Activated T-cell treated with anti-CD3 and anti-CD28 coated beads, Interleukin-2, amount 50 U/mL, for 4 hours (primary cell): ENCODE measurements around the gene SECISBP2. TPM values are rescaled to one million over a fixed set of nuclear protein-coding genes. Genes with fewer than 3 reads are reported as not detected.
"Not testable (repeated sequence)": the region's sequence is repeated elsewhere in the genome, so short reads cannot be mapped to it uniquely, and the experiment has no call there.

ENCODE experiments used
- ATAC-seq, 2 donors: fragments of 200-7000 bp; cut with Tn5 transposase; one replicate each; pipeline ENCODE4 v1.10.0; 2021
- DNase-seq: peaks from one replicate; pipeline ENCODE4 v3.0.0-alpha.2; 2020
- H3K27me3 Mint-ChIP-seq: one replicate; pipeline ENCODE4 v1.8.0; 2021; ENCODE audit warnings: low read depth, mixed read lengths
- H3K36me3 Mint-ChIP-seq: one replicate; pipeline ENCODE4 v1.8.0; 2022; ENCODE audit warnings: mixed read lengths; ENCODE audit not compliant: insufficient read depth
- H3K4me1 Mint-ChIP-seq: one replicate; pipeline ENCODE4 v1.8.0; 2021; ENCODE audit warnings: low read depth, mixed read lengths
- H3K4me3 Mint-ChIP-seq: one replicate; pipeline ENCODE4 v1.8.0; 2021; ENCODE audit warnings: mild to moderate bottlenecking, moderate library complexity, mixed read lengths
- H3K9me3 Mint-ChIP-seq: one replicate; pipeline ENCODE4 v1.8.0; 2021; ENCODE audit warnings: mixed read lengths
- total RNA-seq, 3 donors: library from RNA; stranded (reverse); gene quantifications; one replicate each; pipeline ENCODE4 v1.2.1, GENCODE V29; 2021

SECISBP2 gene
- total RNA-seq, 3 donors from 2014 or later: 34.7 to 36.3 (median 35.1) TPM

- no peak overlapping the region for H3K4me3 Mint-ChIP-seq
- peaks cover 35% of the 10 kb centered on the region for H3K36me3 Mint-ChIP-seq
- no peak for ATAC-seq
- H3K9me3 Mint-ChIP-seq: no peaks in the 10 kb centered on the region
- peaks cover 50% of the 10 kb centered on the region for H3K4me1 Mint-ChIP-seq
- no peak for DNase-seq
- no peaks in the 10 kb centered on the region for H3K27me3 Mint-ChIP-seq
These were observed 2.8 kb upstream of the SECISBP2 start for GRCh38 chr9:89315482-89315881.

DNA sequence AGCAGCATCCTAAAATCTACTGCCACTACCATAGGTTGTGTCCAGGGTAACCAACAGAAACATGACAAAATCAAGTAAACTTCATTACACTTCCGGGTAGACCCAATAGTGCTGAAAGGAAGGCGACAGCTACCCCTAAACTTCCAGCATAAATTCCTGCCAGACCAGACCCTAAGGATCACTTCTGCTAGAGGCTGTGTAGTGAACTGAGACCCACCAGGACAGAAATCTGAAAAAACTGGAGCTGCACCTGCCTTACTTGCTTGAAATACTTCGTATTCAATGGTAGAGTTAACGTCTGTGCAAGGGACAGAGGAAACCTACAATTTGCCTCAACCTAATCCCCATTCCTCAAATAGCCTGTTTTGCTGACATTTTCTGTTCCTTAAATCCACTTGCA is 1.0 kb upstream of the SECISBP2 start:
- DNase-seq (no peak), ATAC-seq (no peak)
- Mint-ChIP-seq H3K4me3 (peak overlapping the region; percentile 88), H3K36me3 (peaks cover 46% of the 10 kb centered on the region), H3K4me1 (peaks cover 68% of the 10 kb centered on the region), H3K9me3 (no peaks in the 10 kb centered on the region), H3K27me3 (no peaks in the 10 kb centered on the region)

- Mint-ChIP-seq H3K9me3 (no peaks in the 10 kb centered on the region), H3K36me3 (peaks cover 56% of the 10 kb centered on the region), H3K27me3 (no peaks in the 10 kb centered on the region), H3K4me1 (peaks cover 73% of the 10 kb centered on the region), H3K4me3 (peak overlapping the region; percentile 88)
- ATAC-seq (no peak), DNase-seq (no peak)
These were observed 960 bp downstream of the SECISBP2 start for GRCh38 chr9:89319015-89319905.

DNA sequence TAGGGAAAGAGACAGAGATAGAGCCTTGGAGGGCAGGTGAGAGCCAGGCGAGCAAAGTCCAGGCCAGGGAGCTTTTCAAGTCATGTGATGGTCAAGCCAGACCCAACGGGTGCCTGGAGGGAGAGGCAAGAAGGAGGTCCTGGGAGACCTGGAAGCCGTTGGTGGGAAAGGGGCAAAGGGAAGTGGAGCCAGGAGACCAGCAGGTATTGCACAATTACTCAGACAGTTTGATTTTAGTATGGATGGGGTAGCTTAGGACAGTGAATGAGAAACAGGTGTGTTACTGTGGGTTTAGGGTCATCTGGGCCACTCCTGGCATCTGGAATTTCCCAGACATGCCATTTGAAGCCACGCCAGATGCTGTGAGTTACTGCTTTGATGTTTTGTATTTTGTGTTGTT is 5.1 kb downstream of the SECISBP2 start:
- peaks cover 63% of the 10 kb centered on the region for H3K4me1 Mint-ChIP-seq

GRCh38 chr9:89325733-89326132 is 7.4 kb downstream of the SECISBP2 start:
- DNase-seq: no peak

More for the DNA sequence above, 5.1 kb downstream of the SECISBP2 start:
- H3K4me3 Mint-ChIP-seq: no peak overlapping the region
- no peak for DNase-seq
- no peaks in the 10 kb centered on the region for H3K9me3 Mint-ChIP-seq
- peaks cover 32% of the 10 kb centered on the region for H3K36me3 Mint-ChIP-seq
- no peaks in the 10 kb centered on the region for H3K27me3 Mint-ChIP-seq
- no peak for ATAC-seq

GRCh38 chr9:89328064-89328463 is 9.8 kb downstream of the SECISBP2 start:
- Mint-ChIP-seq H3K27me3 (no peaks in the 10 kb centered on the region), H3K4me3 (no peak overlapping the region), H3K4me1 (peaks cover 28% of the 10 kb centered on the region), H3K36me3 (peaks cover 31% of the 10 kb centered on the region), H3K9me3 (no peaks in the 10 kb centered on the region)
- no peak for DNase-seq
- no peak for ATAC-seq

More at GRCh38 chr9:89325733-89326132, 7.4 kb downstream of the SECISBP2 start:
- peaks cover 34% of the 10 kb centered on the region for H3K36me3 Mint-ChIP-seq
- peaks cover 50% of the 10 kb centered on the region for H3K4me1 Mint-ChIP-seq
- H3K27me3 Mint-ChIP-seq: no peaks in the 10 kb centered on the region
- no peak overlapping the region for H3K4me3 Mint-ChIP-seq
- H3K9me3 Mint-ChIP-seq: no peaks in the 10 kb centered on the region
- no peak for ATAC-seq

DNA sequence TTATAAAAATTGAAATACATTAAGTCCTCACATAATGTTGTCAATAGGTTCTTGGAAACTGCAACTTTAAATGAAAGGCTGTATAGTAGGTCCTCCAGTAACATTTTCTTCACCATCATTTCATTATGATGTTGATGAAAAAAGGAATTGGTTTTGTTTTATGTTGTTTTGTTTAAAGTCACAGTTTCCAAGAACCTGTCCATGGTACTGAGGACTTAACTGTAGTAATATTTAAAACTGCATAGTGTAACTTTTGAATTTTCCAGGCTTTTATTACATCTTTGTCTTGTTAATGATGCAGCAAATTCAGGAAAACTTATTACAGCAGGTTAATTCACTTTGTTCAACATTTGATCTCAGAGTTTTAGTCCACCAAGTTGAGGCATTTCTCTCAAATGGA is 11.6 kb downstream of the SECISBP2 start:
- H3K4me1 Mint-ChIP-seq: peaks cover 10% of the 10 kb centered on the region
- no peaks in the 10 kb centered on the region for H3K27me3 Mint-ChIP-seq
- H3K4me3 Mint-ChIP-seq: no peak overlapping the region
- peaks cover 40% of the 10 kb centered on the region for H3K36me3 Mint-ChIP-seq
- H3K9me3 Mint-ChIP-seq: no peaks in the 10 kb centered on the region
- no peak for ATAC-seq
- no peak for DNase-seq

DNA sequence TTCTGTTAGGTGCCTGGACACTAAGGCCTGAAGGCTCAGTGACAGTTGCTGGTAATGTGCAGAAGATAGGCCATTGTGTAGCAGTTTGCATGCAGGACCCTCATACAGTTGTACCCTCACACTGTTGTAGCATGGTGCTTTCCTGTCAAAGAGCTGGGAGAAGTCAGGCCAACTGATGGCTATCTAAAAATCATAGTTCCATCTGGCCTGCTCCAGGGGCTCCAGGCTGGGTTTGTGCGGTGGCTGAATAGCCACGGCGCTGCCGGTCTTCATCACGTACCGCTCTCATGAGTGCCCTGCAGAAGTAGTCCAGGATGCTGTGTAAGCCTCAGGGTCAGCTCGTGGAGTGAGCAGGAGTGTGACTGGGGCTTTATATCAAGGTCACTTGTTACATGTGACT is 12.2 kb downstream of the SECISBP2 start:
- no peak for DNase-seq
- no peak for ATAC-seq
- Mint-ChIP-seq H3K27me3 (no peaks in the 10 kb centered on the region), H3K4me3 (no peak overlapping the region), H3K4me1 (peaks cover 4% of the 10 kb centered on the region), H3K36me3 (peaks cover 40% of the 10 kb centered on the region), H3K9me3 (no peaks in the 10 kb centered on the region)

- H3K27me3 Mint-ChIP-seq: no peaks in the 10 kb centered on the region
- DNase-seq (no peak), ATAC-seq (peak in 1 of 2 donors; percentile 23)
- no peaks in the 10 kb centered on the region for H3K9me3 Mint-ChIP-seq
- H3K4me3 Mint-ChIP-seq: no peak overlapping the region
- H3K36me3 Mint-ChIP-seq: peaks cover 63% of the 10 kb centered on the region
- H3K4me1 Mint-ChIP-seq: peaks cover 43% of the 10 kb centered on the region
These were observed 21.5 kb downstream of the SECISBP2 start for GRCh38 chr9:89339807-89340206.

DNA sequence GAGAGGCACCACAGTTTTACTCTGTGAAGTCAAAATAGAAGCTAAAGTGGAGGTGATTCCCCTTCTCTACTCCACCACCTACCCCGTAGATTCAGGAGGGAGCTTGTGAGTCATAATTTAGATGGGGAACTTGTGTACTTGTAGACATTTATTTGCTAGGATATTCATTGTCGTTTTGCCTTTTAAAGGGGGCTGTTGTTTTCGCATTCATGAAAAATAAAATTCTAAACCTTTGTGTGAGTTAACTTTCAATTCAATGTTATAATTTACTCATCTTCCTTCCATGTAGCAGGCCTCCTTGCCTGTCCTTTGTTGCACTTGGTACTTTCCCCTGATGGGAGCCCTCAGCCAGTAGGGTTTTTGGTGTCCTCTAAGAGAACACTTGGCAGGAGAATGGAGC is 22.0 kb downstream of the SECISBP2 start:
- H3K4me1 Mint-ChIP-seq: peaks cover 43% of the 10 kb centered on the region
- peaks cover 68% of the 10 kb centered on the region for H3K36me3 Mint-ChIP-seq
- H3K27me3 Mint-ChIP-seq: no peaks in the 10 kb centered on the region
- DNase-seq (no peak), ATAC-seq (peak; percentile 91)
- no peaks in the 10 kb centered on the region for H3K9me3 Mint-ChIP-seq
- no peak overlapping the region for H3K4me3 Mint-ChIP-seq

GRCh38 chr9:89342213-89342612 is 23.9 kb downstream of the SECISBP2 start:
- DNase-seq: no peak
- ATAC-seq: no peak
- no peaks in the 10 kb centered on the region for H3K27me3 Mint-ChIP-seq

DNA sequence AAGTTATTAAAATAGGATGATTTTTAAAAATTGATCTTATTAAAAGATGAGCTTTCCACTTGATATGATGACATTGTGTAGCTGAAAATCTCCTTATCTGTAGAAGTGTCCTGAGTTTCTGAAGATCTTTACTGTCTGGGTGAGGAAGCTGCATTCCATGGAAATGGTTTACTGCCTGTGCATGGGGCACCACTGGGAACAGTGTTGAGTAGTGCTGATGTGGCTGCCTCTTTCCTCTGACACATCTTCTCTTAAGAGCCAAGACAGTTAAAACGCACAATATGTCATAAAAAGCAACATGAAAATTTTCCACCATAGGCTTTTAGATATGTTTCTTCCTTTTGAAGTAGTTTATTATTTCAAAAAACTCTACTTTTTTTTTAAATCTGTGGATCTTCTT is 24.6 kb downstream of the SECISBP2 start:
- Mint-ChIP-seq H3K27me3 (no peaks in the 10 kb centered on the region), H3K36me3 (peaks cover 81% of the 10 kb centered on the region), H3K9me3 (no peaks in the 10 kb centered on the region), H3K4me3 (no peak overlapping the region), H3K4me1 (peaks cover 42% of the 10 kb centered on the region)
- ATAC-seq (no peak), DNase-seq (no peak)

More at GRCh38 chr9:89342213-89342612, 23.9 kb downstream of the SECISBP2 start:
- H3K4me1 Mint-ChIP-seq: peaks cover 43% of the 10 kb centered on the region
- H3K4me3 Mint-ChIP-seq: no peak overlapping the region
- peaks cover 83% of the 10 kb centered on the region for H3K36me3 Mint-ChIP-seq
- H3K9me3 Mint-ChIP-seq: no peaks in the 10 kb centered on the region

DNA sequence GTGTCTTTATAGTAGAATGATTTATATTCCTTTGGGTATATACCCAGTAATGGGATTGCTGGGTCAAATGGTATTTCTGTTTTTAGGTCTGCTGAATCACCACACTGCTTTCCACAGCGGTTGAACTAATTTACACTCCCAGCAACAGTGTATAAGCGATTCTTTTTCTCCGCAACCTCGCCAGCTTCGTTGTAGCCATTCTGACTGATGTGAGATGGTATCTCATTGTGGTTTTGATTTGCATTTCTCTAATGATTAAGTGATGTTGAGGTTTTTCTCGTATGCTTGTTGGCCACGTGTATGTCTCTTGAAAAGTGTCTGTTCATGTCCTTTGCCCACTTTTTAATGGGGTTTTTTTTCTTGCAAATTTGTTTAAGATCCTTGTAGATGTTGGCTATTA is 25.5 kb downstream of the SECISBP2 start:
- not testable (repeated sequence) for H3K9me3 Mint-ChIP-seq, H3K27me3 Mint-ChIP-seq, DNase-seq, H3K4me3 Mint-ChIP-seq
- peaks cover 37% of the 10 kb centered on the region for H3K4me1 Mint-ChIP-seq
- peak; percentile 51 to 65 for ATAC-seq
- H3K36me3 Mint-ChIP-seq: peaks cover 83% of the 10 kb centered on the region

DNA sequence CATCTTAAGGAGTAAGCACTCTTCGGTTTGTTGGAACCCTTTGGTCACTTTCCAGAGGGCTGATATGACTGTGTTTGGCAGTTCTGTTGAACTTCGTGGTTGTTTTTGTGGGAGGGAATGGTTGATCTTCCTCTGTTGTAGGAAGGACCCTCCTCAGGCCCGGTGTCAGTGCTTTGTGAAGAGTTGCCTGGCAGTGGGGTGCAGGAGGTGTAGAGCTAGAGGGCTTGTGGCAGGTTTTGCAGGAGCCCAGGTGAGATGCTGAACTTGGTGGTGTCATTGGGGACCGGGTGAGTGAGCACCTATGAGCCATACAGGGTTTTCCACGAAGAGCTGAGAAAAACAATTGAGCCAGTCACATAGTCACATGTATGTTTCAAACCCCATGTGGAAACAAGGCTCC is 27.2 kb downstream of the SECISBP2 start:
- Mint-ChIP-seq H3K4me1 (peaks cover 26% of the 10 kb centered on the region), H3K36me3 (peaks cover 91% of the 10 kb centered on the region), H3K4me3 (no peak overlapping the region), H3K27me3 (no peaks in the 10 kb centered on the region), H3K9me3 (no peaks in the 10 kb centered on the region)
- ATAC-seq: no peak
- no peak for DNase-seq

DNA sequence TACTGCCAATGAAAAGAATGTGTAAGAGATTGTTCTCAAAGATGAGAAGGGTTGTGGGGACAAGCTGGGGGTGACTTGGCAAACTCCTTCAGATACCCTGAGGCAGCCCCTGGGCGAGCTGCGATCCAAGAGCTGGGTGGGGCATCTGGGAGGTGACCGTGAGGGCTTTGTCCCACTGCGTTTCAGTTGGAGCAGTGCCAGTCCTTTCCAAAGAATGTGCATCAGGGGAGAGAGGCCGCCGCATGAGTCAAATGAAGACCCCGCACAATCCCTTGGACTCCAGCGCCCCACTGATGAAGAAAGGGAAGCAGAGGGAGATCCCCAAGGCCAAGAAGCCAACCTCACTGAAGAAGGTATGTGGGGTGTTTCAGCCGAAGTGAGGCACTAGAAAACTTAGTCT is 28.4 kb downstream of the SECISBP2 start:
- ATAC-seq (no peak), DNase-seq (no peak)
- Mint-ChIP-seq H3K4me1 (peaks cover 28% of the 10 kb centered on the region), H3K4me3 (no peak overlapping the region), H3K36me3 (peaks cover 91% of the 10 kb centered on the region), H3K9me3 (no peaks in the 10 kb centered on the region), H3K27me3 (no peaks in the 10 kb centered on the region)
